HG03439 (cell line): ENCODE results near the gene EZR.

Source experiments
- ATAC-seq: cut with Tn5 transposase; IDR thresholded peaks from one replicate; pipeline ENCODE4 v1.9.1; 2021; ENCODE audit warnings: mild to moderate bottlenecking, moderate library complexity; ENCODE audit not compliant: unreplicated experiment

The EZR gene

GRCh38 chr6:158819213-158819976 lies at the start of gene EZR:
EZR (minus strand) TSS chr6:158819368; CDS start chr6:158818093, 1,275 bp downstream.
- peak; percentile 45 for ATAC-seq

DNA sequence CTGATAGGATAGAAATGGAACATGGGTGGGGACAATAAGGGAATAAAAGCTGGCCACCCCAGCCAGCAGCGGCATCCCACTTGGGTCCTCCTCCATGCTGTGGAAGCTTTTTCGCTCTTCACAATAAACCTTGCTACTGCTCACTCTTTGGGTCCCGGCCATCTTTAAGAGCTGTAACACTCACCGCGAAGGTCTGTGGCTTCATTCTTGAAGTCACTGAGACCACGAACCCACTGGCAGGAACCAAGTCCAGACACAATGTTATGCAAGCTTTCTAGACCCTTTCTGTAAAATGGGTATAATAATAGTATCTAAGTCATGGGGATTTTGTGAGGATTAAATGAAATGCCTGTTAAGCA lies 48.9 kb upstream of the EZR start:
- no peak for ATAC-seq

GRCh38 chr6:158867381-158868121 lies 48.4 kb upstream of the EZR start:
- no peak for ATAC-seq

DNA sequence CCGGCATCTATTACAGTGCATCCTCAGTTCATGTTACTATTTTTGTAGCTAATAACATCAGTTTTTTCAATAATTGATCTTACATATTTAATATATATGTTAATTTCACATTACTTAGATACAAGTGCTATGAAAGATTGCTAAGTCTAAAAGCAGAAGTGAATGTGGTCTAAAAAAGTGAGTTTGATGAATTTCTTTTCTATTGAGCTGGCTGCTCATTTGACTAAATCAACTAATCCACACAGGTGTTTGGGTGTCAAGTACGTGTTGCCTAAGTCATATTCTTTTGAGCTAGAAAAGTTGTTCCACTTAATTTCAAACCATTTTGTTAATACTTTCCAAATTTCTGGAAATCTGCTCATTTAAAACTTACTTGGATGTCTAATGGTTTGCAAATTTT lies 46.6 kb upstream of the EZR start:
- ATAC-seq, result no peak

- no peak for ATAC-seq
These were observed 44.5 kb upstream of the EZR start for GRCh38 chr6:158863646-158864045.

DNA sequence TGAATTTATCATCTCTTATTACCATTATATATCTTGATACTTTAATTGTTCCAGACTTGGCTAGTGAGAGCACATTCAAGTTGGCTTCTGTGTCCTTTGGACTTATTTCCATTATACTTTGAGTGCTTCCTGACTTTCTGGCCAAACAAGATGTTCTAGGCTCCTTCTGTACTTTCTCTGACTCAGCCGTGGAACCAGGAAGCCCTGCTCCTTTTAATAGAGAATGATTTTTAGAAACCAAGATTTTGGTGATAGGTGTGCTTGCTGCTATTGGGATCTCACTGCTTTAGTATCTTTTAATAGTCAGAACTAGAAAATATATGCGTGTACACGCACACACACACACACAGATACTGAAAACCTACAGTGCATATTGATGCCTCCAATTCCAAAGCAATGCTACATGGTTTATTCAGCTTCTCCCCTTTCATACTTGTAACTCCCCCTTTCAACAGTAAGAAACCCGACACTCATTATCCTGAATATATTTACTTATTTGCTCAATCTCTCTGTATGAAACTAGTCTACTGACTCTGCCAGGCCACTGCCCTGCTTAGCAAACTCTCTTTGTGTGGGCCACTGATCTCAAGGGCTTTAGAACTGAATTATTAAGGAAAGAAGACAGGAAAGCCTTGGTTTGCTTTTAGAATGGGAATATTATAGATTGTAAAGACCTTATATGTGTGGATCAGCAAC lies 42.7 kb upstream of the EZR start:
- no peak for ATAC-seq

DNA sequence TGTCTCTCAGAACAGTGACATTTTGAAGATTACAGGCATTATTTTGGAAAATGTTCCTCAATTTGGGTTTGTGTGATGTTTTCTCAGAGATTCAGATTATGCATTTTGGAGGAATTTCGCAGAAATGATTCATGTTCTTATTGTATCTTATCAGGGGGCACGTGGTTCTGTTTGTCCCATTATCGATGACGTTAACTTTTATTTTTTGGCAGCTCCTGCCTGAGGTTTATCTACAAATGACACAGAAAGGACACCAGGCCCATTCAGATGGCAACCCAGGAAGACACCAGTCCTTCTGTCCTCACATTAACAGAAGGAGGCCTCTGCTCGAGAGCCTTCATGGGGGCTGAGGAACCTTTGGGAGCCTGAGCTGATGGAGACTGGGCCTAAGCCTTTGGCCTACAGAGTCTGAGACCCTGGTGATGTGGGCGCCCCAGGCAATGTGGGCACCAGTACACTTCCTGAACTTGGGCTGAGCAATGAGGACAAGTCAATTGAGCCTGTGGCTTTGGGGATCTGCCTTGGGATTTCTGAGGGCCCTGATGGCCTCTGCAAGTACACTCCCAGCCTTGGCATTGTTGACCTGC lies 41.2 kb upstream of the EZR start:
- no peak for ATAC-seq

GRCh38 chr6:158856261-158856660 lies 37.1 kb upstream of the EZR start:
- no peak for ATAC-seq

GRCh38 chr6:158854214-158855101 lies 35.3 kb upstream of the EZR start:
- ATAC-seq, result no peak

GRCh38 chr6:158853880-158854213 lies 34.7 kb upstream of the EZR start:
- no peak for ATAC-seq

DNA sequence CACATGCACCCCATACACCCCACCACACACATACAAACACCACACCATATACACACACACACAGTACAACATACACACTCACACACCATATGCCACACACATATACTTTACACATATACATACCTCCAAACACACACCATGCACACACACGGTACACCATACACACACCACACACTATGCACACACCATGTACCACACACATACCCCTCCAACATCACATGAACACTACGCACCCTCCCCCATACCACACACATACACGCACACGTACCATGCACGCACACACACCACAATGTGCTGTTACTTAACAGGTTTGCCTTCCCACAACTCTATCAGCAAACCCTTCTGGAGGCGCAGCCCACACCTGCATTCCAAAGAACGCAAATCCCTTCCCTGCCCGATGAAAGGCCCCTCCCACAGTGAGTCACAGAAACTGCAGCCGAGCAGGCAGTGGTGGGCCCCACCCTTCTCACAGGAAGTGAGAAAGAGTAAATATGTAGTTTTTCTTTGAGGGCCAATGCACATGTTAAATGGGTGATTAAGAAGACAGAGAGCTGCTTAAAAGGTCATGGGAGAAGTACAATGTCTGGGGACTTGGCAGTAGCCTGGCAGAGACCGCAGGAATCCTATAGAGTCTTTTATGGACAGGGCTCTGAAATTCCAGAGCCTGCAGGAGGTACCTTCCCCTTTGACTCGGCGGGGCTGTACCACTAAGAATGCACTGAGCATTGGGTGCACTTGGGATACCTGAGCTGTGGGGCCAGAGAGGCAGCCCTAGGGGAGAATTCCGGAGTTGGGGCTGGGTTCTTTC lies 34.1 kb upstream of the EZR start:
- ATAC-seq, result peak; percentile 78

- no peak for ATAC-seq
These were observed 33.3 kb upstream of the EZR start for GRCh38 chr6:158852312-158853071.

GRCh38 chr6:158850807-158851115 lies 31.6 kb upstream of the EZR start:
- ATAC-seq, result no peak

- ATAC-seq, result no peak
These were observed 31.0 kb upstream of the EZR start for GRCh38 chr6:158849899-158850806.

- ATAC-seq, result no peak
These were observed 29.3 kb upstream of the EZR start for GRCh38 chr6:158848490-158848895.

- no peak for ATAC-seq
These were observed 28.6 kb upstream of the EZR start for GRCh38 chr6:158847786-158848185.

DNA sequence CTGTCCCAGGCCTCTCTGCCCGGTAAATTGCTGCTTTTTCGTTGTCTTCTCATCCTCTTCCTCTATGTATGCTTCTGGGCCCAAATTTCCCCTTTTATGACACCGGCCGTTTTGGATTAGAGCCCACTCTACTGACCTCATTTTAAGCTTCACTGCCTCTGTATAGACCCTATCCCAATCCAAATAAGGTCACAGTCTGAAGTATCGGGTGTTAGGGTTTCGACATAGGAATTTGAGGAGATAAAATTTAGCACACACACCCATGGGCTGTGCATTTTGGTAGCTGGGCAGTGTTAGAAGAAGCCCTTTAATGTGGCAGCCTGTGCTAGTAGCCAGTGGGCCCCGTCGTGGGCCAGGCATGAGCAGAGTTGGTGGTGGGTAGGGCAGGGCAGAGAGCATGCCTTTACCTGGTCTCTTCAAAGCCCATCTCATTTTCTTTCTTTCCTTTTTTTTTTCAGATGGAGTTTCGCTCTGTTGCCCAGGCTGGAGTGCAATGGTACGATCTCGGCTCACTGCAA lies 27.9 kb upstream of the EZR start:
- no peak for ATAC-seq
